ENCODE measurements around the gene LAMA3. TPM values are rescaled to one million over a fixed set of nuclear protein-coding genes. Genes with fewer than 3 reads are reported as not detected.
A peak's percentile ranks its signal among the peaks of the same experiment; 100 is the strongest.
"Not testable (repeated sequence)": the region's sequence is repeated elsewhere in the genome, so short reads cannot be mapped to it uniquely, and the experiment has no call there.

LAMA3 gene
- total and polyA plus RNA-seq, 5 donors, result 1.7 to 5.4 (median 4.2) TPM

GRCh38 chr18:23710068-23710527 lies 20.8 kb downstream of the LAMA3 start:
- no peak overlapping the region for H3K4me3 ChIP-seq (ENCODE audit: low read length)
- WGBS, result 90% methylated on average over 17 of the region's 17 CpGs
- H3K4me1 ChIP-seq (ENCODE audit: control insufficient read depth, insufficient read depth, low read length), result no peaks in the 10 kb centered on the region
- ATAC-seq (no peak), DNase-seq (no peak)
- H3K27me3 ChIP-seq (ENCODE audit: control insufficient read depth, insufficient read depth), result no peaks in the 10 kb centered on the region
- H3K27ac ChIP-seq (ENCODE audit: low read length), result no peak overlapping the region
- peaks cover 4% of the 10 kb centered on the region for H3K9me3 ChIP-seq (ENCODE audit: control insufficient read depth, low read length)
- intact Hi-C loops (cut with DNase I), result no loop called here

DNA sequence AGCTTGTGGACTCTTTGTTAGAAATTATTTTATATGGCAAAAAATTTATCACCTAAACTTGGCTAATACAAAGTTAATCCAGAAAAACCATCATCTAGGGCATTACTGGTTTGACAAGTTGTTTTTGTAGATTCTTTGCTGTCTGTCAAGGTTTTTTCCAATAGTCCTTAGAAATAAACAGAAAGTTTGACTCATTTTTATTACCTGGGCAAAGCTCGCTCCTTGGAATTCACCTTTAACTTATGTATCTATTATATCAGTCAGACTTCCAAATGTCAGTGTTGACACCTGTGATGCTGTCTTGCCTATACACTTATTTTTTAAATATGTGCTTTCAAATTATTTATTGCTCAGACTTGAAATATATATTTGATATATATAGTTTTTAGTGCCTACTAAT lies 21.7 kb downstream of the LAMA3 start:
- WGBS, result 100% methylated on average over 1 of the region's 1 CpG
- no peak overlapping the region for H3K27ac ChIP-seq (ENCODE audit: low read length)

DNA sequence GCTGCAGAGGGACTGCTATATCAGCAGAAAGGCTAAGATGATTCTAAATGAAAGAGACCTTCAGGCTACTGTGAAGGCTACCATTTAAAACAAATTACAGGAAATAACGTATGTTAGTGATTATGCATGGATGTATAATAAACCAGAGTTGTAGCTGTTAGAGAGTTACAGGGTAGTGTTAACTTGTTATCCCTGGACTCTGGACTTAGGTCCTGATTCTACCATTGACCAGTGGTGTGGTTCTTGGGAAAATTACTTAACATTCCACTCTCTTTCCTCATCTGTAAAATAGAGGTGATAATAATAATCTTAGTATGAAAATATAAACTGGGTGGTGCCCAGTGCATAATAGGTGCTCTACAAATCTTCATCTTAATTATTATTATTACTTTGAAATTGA lies 22.2 kb downstream of the LAMA3 start:
- H3K27ac ChIP-seq (ENCODE audit: low read length), result no peak overlapping the region
- no peak for ATAC-seq
- H3K9me3 ChIP-seq (ENCODE audit: control insufficient read depth, low read length), result peaks cover 4% of the 10 kb centered on the region
- no peak overlapping the region for H3K4me3 ChIP-seq (ENCODE audit: low read length)
- intact Hi-C loops (cut with DNase I), result no loop called here
- H3K27me3 ChIP-seq (ENCODE audit: control insufficient read depth, insufficient read depth), result no peaks in the 10 kb centered on the region
- no peaks in the 10 kb centered on the region for H3K4me1 ChIP-seq (ENCODE audit: control insufficient read depth, insufficient read depth, low read length)
- WGBS, result 91% methylated on average over 1 of the region's 1 CpG
- DNase-seq, result no peak

More for the DNA sequence above, 21.7 kb downstream of the LAMA3 start:
- no peak for DNase-seq
- intact Hi-C loops (cut with DNase I), result no loop called here
- Histone ChIP-seq H3K27me3 (ENCODE audit: control insufficient read depth, insufficient read depth) (no peaks in the 10 kb centered on the region), H3K4me3 (ENCODE audit: low read length) (no peak overlapping the region), H3K4me1 (ENCODE audit: control insufficient read depth, insufficient read depth, low read length) (no peaks in the 10 kb centered on the region), H3K9me3 (ENCODE audit: control insufficient read depth, low read length) (peaks cover 4% of the 10 kb centered on the region)
- no peak for ATAC-seq

GRCh38 chr18:23712445-23712844 lies 23.2 kb downstream of the LAMA3 start:
- no peaks in the 10 kb centered on the region for H3K27me3 ChIP-seq (ENCODE audit: control insufficient read depth, insufficient read depth)
- DNase-seq (no peak), ATAC-seq (no peak)
- H3K4me1 ChIP-seq (ENCODE audit: control insufficient read depth, insufficient read depth, low read length), result no peaks in the 10 kb centered on the region
- intact Hi-C loops (cut with DNase I), result no loop called here
- no peaks in the 10 kb centered on the region for H3K9me3 ChIP-seq (ENCODE audit: control insufficient read depth, low read length)
- 68% methylated on average over 3 of the region's 3 CpGs for WGBS
- no peak overlapping the region for H3K27ac ChIP-seq (ENCODE audit: low read length)
- no peak overlapping the region for H3K4me3 ChIP-seq (ENCODE audit: low read length)

DNA sequence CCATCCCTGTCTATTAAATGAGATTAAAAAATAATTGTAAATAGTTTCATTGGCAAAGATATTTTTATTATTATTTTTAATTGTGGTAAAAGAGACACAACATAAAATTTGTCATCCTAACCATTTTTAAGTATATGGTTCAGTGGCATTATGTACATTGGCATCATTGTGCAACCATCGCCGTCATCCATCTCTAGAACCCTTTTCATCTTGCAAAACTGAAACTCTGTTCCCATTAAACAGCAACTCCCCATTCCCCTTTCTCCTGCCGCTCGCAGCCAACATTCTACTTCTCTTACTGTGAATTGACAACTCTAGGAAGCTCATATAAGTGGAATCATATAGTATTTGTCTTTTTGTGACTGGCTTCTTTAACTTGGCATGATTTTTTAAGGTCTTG lies 25.3 kb downstream of the LAMA3 start:
- ATAC-seq (no peak), DNase-seq (no peak)
- H3K27ac ChIP-seq (ENCODE audit: low read length), result no peak overlapping the region
- H3K27me3 ChIP-seq (ENCODE audit: control insufficient read depth, insufficient read depth), result no peaks in the 10 kb centered on the region
- H3K9me3 ChIP-seq (ENCODE audit: control insufficient read depth, low read length), result no peaks in the 10 kb centered on the region
- 84% methylated on average over 4 of the region's 4 CpGs for WGBS
- H3K4me3 ChIP-seq (ENCODE audit: low read length), result no peak overlapping the region
- intact Hi-C loops (cut with DNase I), result no loop called here
- H3K4me1 ChIP-seq (ENCODE audit: control insufficient read depth, insufficient read depth, low read length), result no peaks in the 10 kb centered on the region

GRCh38 chr18:23716079-23716478 lies 26.8 kb downstream of the LAMA3 start:
- H3K9me3 ChIP-seq (ENCODE audit: control insufficient read depth, low read length); DNase-seq; H3K27me3 ChIP-seq (ENCODE audit: control insufficient read depth, insufficient read depth); ATAC-seq; H3K27ac ChIP-seq (ENCODE audit: low read length); intact Hi-C loops (cut with DNase I); H3K4me1 ChIP-seq (ENCODE audit: control insufficient read depth, insufficient read depth, low read length); H3K4me3 ChIP-seq (ENCODE audit: low read length): not testable (repeated sequence)
- WGBS, result 71% methylated on average over 8 of the region's 8 CpGs

DNA sequence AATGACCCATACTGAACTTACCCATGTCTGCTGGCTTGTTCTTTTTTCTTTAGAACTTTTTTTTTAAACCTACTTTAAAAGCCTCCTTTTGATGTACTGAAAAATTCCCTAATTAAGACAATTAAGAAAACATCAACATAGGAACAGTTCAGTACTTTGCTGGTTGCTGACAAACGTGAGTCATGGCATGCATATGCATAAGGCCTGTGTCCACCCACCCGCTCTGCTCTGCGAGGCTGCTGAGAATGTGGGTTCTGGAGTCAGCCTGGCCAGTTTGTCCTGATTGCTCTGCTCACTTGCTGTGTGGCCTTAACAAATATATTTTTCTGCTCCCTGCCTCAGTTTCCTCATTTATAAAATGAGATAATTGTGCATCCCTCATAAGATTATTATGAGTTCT lies 27.3 kb downstream of the LAMA3 start:
- WGBS, result 77% methylated on average over 3 of the region's 3 CpGs
- ATAC-seq, result no peak
- no peak overlapping the region for H3K27ac ChIP-seq (ENCODE audit: low read length)
- no peaks in the 10 kb centered on the region for H3K27me3 ChIP-seq (ENCODE audit: control insufficient read depth, insufficient read depth)
- no peaks in the 10 kb centered on the region for H3K9me3 ChIP-seq (ENCODE audit: control insufficient read depth, low read length)
- intact Hi-C loops (cut with DNase I), result no loop called here
- H3K4me3 ChIP-seq (ENCODE audit: low read length), result no peak overlapping the region
- DNase-seq, result no peak
- no peaks in the 10 kb centered on the region for H3K4me1 ChIP-seq (ENCODE audit: control insufficient read depth, insufficient read depth, low read length)

DNA sequence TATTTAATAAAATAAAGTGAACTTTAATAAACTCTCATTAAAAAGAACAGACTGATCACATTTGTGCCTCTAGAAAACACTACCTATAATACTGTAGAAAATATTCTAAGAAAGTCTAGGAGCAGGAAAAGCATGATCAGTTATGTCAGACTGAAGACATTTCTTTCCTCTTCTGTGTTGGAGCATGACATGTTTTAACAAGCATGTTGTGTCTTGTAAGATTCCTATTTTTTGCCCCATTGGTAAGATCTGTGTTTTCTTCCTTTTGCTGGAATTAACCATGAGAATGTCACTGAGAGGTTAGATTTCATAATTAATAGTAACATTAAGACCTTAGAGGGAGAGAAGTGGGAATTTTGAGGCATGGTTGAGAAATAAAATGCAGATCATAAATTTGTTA lies 27.7 kb downstream of the LAMA3 start:
- DNase-seq (no peak), ATAC-seq (no peak)
- Histone ChIP-seq H3K27me3 (ENCODE audit: control insufficient read depth, insufficient read depth) (no peaks in the 10 kb centered on the region), H3K4me3 (ENCODE audit: low read length) (no peak overlapping the region), H3K4me1 (ENCODE audit: control insufficient read depth, insufficient read depth, low read length) (no peaks in the 10 kb centered on the region), H3K9me3 (ENCODE audit: control insufficient read depth, low read length) (no peaks in the 10 kb centered on the region), H3K27ac (ENCODE audit: low read length) (no peak overlapping the region)
- intact Hi-C loops (cut with DNase I), result no loop called here

DNA sequence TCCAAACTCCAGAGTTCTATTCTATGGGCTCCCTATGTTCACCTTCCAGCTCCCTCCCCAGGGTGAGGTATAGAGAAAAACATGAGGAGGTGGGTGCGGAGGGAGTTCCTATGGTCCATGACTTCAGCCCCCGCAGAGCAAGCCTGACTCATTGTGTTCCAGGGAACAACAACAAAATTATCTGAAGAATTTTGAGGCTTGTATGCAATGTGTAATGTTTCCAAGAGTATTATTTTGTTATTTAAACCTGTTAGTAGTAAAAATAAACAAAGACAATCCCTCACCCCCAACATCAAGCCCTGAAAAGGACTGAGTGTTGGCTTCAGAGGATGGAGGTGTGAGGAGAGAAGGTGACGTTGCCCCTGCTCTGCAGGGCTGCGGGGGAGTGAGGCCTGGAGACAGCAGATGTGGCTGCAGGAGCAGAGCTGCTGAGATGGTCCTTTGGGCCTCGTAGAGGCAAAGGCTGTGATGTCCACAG lies 29.0 kb downstream of the LAMA3 start:
- Histone ChIP-seq H3K27ac (ENCODE audit: low read length) (no peak overlapping the region), H3K4me3 (ENCODE audit: low read length) (no peak overlapping the region), H3K9me3 (ENCODE audit: control insufficient read depth, low read length) (no peaks in the 10 kb centered on the region), H3K4me1 (ENCODE audit: control insufficient read depth, insufficient read depth, low read length) (no peaks in the 10 kb centered on the region), H3K27me3 (ENCODE audit: control insufficient read depth, insufficient read depth) (no peaks in the 10 kb centered on the region)
- intact Hi-C loops (cut with DNase I), result no loop called here
- DNase-seq (no peak), ATAC-seq (no peak)
- WGBS, result 78% methylated on average over 5 of the region's 5 CpGs

DNA sequence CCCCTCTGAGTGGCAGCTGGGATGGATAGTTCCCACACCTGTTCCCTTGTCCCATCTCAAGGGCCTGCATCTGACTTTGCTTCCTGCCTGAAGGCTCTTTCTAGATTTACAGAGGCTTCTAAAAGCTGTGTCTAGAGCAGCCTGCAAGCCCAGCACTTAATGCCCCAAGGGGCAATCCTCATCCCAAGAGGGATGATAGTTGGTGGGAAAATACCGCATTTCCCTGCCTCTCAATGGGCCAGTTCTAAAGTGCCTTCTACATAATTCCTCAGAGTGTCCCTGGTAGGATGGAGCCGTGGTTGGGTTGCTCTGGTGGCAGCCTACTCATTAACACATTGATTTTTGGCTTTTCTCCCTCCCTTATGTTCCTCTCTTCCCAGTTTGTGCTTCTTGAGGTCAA lies 29.5 kb downstream of the LAMA3 start:
- Histone ChIP-seq H3K4me1 (ENCODE audit: control insufficient read depth, insufficient read depth, low read length) (no peaks in the 10 kb centered on the region), H3K4me3 (ENCODE audit: low read length) (no peak overlapping the region), H3K27me3 (ENCODE audit: control insufficient read depth, insufficient read depth) (no peaks in the 10 kb centered on the region), H3K9me3 (ENCODE audit: control insufficient read depth, low read length) (no peaks in the 10 kb centered on the region), H3K27ac (ENCODE audit: low read length) (no peak overlapping the region)
- intact Hi-C loops (cut with DNase I), result no loop called here
- no peak for ATAC-seq
- no peak for DNase-seq
- 83% methylated on average over 2 of the region's 2 CpGs for WGBS

- Histone ChIP-seq H3K27ac (ENCODE audit: low read length) (no peak overlapping the region), H3K27me3 (ENCODE audit: control insufficient read depth, insufficient read depth) (no peaks in the 10 kb centered on the region), H3K9me3 (ENCODE audit: control insufficient read depth, low read length) (no peaks in the 10 kb centered on the region), H3K4me1 (ENCODE audit: control insufficient read depth, insufficient read depth, low read length) (no peaks in the 10 kb centered on the region), H3K4me3 (ENCODE audit: low read length) (no peak overlapping the region)
- WGBS, result 46% methylated on average over 1 of the region's 1 CpG
- peak; percentile 81 to 87 for ATAC-seq
- DNase-seq, result peak in 1 of 3 donors; percentile 34
- intact Hi-C loops (cut with DNase I), result no loop called here
These were observed 30.5 kb downstream of the LAMA3 start for GRCh38 chr18:23719634-23720201.

Measured in right cardiac atrium (tissue), 5 donors.